Stimulated activated CD4-positive, alpha-beta T cell treated with anti-CD3 and anti-CD28 coated beads, Interleukin-4, amount 100 ng/mL, for 4 hours (primary cell): ENCODE data around the gene PLXNA4.

Source experiments
- DNase-seq, 2 experiments: peaks; one replicate each; pipeline ENCODE4 v3.0.0-alpha.2; 2020

PLXNA4 gene

DNA sequence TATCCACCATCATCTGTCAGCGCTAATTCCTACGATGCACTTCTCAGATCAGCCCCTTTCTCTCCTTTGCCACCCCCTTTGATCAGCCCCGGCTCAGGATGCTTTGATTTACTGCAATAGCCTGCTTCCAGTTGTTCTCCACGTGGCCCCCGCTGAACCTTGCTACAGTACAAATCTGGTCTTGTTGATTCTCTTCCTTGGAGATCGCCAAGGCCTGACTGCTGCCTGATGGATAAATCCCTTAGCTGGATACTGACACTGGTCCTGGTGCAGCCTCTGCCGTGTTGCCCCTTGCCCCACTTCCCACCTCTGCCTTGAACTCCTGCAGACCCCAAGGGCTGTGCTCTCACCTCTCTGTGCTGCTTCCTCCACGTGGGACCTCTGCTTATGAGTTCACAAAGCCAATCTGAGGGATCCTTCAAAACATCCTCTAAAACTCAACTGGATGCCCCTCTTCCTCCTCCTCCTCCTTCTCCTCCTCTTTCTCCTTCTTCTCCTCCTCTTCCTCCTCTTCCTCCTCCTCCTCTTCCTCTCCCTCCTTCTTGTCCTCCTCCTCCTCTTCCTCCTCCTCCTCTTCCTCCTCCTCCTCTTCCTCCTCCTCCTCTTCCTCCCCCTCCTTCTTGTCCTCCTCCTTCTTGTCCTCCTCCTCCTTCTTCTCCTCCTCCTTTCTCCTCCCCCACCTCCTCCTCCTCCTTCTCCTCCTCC, 15.3 kb downstream of the PLXNA4 start:
- no peak for DNase-seq

DNA sequence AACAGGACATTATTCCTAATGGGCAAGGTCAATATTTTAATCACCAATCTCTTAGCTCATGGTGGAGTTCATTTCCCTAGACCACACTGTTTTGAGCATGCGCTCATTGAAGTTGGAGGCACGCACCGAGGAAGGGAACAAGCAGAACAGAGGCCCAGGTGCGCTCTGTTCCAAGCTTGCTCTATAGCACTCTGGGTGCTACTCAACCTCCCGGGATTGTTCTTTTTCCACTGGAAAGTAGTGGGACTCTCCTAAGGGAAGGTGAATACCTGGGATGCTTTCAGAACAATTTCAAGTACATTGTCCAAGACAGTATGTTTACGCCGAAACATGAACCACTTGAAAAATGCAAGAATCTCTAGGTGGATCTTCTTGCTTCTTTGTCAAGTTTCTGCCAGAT, 16.2 kb downstream of the PLXNA4 start:
- no peak for DNase-seq

DNA sequence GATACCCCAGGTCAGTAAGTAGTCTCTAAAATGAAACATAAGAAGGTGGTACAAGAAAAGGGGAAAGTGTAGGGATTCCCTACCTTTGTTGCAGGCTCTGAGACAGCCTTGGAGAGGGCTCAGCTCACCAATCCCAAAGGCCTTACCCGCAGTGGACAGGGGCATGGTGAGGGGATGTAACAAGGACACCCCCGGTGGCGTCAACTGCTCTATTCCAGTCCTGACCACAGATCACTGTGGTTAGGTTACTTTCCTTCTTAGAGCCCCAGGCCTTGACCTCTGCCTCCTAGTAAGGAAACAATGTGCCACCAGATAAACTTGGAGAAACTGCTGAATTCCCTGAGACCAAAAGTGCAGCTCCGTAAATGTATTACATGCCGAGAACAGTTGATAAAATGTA, 17.5 kb downstream of the PLXNA4 start:
- DNase-seq, result no peak

DNA sequence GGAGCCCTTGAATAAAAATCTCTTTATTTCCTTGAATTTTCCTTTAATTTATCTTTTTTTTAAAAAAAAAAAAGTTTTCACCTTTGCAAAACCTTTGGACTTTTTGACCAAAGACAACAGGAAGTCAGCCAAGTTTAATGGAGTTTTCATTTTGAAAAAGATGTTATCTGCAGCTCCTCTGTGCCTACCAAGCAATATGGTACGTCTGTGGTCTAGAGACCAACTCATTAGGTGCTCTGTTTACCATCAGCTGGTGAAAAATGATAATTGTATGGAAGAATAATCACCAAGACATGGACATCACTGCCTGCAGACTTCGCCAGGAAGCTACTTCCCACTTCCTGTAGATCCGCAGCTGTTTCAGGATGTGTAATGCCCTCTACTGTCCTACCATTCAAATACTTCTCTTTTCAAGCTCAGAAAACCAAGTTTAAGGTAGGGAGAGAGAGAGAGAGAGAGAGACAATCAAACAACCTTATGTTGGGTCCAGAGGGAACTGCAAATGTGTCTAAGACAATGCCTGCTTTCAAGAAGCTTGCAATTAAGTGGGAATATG, 18.7 kb downstream of the PLXNA4 start:
- no peak for DNase-seq

DNA sequence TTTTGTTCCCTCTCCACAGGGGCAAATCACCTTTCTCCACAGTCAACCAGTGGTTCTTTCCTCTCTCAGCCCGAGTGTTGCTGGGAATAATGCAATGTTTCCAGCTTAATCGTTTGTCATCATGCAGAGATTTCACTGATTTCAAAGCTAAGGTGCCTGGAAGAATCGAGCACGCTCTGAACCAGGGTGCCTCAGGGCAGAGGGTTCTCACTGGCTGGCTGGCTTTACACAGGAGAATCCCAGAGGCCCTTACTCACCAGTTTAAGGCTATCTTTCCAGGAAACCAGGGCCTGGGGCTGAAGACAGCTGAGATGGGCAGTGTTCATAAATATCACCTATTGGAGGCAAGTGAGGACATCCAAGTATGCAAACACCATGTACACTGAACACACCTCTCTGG, 21.8 kb downstream of the PLXNA4 start:
- no peak for DNase-seq

DNA sequence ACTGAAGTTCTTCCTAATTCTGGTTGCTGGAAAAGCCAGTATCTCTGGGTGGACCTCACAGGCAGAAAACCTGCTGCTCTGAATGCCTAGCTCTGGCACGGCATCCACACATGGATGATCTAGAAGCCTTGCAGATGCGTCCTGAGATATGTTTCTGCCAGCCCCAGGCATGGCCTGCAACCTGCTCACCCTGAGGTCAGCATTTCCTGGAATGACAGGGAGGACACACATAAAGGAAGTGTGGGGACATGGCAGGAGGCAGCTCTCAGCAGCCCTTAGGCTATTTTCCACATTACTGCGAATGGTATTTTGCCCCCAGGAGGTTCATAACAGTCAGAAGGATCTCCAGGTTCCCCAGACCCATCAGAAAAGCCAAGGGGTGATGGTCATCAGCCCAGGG, 23.2 kb downstream of the PLXNA4 start:
- no peak for DNase-seq

DNA sequence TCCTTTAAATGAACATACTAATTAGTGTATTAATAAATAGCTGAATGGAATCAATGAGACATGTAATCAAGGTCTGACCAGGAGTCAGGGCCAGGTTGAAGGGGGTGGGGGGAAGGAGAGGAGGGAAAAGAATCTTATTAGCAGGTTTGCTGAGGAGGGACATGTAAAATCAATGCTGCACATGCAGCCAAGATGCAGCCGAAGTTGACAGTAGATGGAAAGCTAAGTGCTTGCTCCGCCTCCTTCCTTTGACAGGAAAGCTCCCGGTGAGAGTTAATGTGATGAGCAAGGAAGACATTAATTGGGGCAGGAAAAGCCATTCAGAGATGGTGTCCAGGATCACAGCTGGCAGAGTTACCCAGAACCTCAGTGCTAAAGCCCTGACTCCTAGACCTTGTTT, 24.4 kb downstream of the PLXNA4 start:
- DNase-seq, result no peak

DNA sequence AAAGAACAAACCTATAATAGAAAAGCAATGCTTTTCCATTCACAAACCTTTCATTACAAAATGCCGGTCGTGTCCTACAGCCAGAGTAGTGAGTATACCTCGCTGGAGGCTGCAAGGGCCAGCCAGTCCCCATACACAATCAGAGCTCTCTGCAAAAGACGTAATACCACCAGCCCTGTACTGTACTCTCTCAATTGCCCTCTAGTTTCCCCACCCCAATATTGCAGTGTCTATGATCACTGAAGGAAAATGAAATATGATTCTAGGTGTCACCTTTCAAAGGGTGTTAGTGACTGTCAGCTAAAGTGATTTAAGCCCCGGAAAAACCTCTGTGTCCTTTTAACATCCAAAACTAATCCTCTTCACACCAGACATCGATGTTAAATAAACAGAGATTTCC, 24.8 kb downstream of the PLXNA4 start:
- DNase-seq, result no peak

DNA sequence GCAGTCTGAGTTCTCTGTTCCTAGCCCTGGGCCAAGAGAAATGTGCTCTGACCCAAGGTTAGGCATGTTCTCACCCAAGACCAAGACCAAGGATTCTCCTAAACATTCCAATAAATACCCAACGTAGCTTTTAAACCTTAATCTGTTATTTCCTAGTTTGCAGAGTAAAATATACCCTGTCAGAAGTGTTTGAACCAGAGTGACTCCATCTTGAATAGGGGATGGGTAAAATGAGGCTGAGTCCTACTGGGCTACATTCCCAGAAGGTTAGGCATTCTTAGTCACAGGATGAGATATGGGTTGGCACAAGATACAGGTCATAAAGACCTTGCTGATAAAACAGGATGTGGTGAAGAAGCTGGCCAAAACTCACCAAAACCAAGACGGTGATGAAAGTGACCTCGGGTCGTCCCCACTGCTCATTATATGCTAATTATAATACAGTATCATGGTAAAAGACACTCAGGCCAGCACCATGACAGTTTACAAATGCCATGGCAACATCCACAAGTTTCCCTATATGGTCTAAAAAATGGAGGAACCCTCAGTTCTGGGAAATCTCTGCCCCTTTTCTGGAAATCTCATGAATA, 27.7 kb downstream of the PLXNA4 start:
- no peak for DNase-seq

DNA sequence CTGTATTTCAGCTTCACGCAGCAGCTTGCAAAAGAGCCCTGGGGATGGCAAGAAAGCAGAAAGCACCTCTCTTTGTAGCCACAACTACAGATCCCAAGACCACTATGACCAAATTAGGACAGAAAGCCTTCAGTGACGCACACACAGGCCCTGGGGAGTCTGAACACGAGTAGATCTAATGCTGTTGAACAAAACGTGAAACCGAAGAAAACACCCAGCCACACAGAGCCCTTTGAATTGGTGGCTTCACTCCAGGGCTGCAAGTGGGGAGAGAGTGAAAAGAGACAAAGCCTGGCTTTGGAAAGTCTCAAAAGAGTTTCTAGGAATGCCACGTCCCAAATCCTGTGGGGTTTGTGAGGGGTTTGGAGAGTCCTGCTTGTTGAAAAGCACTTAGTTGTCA, 28.4 kb downstream of the PLXNA4 start:
- DNase-seq, result no peak

DNA sequence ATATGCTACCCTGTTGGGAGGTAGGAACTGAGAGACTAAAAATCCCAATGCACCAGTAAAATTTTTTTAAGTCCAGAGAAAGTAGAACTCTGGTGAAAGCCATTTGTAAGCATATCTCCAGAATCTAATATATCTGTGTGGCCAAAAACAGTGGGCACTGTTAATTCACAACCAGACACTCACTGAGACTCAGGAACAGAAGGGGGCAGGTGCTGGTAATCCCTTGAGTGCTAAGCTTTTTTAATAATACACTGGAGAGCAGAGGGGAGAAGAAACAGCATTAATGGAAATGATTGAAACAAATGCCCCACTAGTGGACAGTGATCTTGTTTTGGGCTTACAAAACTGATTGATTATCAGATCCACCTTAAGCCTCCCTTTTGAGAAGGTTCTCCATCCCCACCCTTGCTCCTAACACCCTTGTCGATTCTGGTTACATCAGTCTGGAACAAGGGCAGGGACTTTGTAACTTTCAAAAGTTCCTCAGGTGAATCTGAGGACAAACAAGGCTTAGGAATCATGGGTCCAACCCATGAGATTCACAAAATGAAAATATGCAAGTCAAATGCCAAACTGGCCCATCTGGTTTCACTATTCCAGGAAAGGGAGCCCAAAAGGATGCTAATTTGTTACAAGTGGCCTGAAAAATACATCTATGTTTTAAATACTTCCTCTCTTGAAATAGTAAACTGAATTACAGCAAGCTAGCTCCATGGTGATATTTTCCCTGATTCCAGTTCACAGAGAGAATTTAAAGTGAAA, 29.7 kb downstream of the PLXNA4 start:
- no peak for DNase-seq

DNA sequence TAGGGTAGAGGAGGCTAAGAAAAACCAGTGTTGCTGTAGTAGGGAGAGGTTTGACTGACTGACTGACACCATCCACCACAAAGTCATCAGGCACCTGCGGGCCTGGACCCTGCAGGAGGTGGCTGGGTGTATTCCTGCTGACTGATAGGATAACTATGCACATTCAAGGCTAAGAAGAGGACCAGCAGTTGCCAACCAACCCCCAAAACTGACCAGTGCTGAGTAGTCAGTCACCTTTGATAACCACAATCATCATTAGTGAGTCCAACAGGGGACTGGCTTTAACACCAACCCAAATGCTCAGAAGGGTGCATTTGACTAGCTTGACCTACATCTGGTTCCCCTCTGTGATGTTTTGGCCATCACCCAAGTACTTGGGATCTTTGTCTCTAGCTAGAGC, 30.5 kb downstream of the PLXNA4 start:
- DNase-seq, result no peak

DNA sequence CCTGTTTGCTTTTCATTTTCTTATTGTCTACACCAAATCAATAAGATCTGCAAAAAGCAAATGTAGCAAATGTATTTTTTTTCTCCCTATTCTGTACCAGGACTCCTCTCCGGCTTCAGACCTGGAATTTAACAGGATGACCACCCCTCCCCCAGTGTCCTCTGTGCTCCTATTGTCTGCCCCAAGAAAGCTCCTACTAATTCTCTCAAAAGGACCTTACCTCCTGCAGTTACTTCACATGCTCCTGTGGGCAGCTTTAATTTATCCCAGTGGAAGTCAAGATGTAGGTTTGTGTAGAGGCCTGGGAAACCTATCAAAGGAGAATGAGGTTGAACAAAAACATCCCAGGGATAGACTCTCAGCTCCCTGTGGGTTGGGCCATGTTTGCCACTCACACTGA, 31.3 kb downstream of the PLXNA4 start:
- DNase-seq, result no peak

DNA sequence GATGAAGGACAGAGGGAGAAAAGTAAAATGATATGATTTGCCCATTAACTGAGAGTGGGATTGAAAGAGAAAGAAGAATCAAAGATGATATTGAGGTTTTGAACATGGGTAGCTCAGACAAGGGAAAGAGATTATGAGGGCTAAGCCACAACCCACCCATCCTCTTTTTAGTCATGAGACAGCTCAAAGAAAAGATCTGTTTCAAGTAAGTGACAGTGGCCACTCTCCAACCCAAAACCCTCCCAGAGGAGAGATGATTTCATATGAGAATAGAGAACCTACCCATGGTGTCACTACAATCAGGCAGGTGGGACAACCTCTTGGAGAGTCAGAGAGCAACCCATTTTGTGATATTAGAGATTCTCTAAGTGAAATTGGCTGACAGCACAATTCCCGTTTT, 32.2 kb downstream of the PLXNA4 start:
- DNase-seq, result no peak

DNA sequence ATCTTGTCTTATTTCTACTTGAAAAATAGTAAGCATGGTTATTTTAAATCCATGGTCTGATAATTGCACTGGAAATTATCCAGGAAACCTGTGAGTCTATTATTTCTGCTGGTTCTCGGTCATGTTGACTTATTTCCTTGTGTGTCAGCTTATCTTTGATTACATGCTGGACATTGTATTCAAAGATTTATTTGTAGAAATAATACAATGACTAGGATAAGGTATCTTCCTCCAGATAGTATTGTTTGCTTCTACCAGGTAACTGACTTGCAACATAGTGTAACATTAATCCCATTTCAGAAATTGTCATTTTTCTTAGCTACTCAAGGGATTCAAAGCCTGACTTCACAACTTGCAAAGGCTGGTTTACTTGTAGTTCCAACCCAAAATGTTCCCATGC, 33.4 kb downstream of the PLXNA4 start:
- no peak for DNase-seq

DNA sequence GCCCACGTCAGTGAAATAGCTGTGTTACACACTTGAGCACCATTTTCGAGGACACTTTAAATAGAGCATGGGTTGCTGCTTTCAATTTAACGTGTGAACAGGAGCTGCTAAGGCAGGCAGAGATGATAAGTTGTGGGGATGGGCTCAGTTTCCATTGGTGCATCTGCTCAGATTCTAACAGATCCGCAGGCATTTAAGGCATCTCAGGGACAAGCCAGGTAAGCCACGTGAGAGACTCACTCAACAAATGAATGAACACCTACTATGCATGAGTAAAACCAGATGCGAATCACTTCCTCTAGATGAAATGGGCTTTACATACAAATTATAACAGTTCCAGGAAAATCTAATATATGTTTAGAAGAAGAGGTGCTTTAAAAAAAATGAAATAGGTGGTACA, 34.6 kb downstream of the PLXNA4 start:
- DNase-seq, result no peak

DNA sequence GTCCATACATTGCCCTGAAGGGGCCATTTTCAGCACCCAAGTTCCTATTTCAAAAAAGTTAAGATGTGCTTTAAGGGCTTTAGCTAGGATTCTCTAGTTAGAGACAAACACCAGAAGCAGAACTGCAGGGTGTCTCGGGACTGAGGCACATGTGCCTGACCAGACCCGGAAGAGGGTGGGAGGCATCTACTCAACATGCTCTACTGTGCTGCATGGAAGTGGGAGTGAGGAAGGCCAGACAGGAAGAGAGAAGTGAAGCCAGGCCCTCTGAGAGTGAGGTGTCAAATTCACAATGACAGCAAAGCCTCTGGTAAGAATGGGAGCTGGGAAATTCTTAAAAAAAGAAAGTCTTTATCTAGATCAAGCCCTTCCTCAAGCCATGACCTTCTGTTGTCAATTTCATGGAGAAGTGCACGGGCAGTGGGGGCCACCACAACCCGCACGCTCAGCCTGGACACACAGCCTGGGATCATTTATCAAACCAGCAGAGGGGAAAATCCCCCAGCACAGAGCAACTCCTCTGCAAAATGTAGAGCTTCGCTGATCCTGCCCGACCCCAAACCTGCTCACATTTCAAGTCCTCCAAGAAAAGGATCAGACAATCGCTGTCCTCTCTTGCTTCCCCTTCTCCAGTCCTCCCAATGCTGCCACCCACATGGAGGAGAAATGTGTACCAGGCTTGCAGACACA, 38.7 kb downstream of the PLXNA4 start:
- DNase-seq, result no peak

DNA sequence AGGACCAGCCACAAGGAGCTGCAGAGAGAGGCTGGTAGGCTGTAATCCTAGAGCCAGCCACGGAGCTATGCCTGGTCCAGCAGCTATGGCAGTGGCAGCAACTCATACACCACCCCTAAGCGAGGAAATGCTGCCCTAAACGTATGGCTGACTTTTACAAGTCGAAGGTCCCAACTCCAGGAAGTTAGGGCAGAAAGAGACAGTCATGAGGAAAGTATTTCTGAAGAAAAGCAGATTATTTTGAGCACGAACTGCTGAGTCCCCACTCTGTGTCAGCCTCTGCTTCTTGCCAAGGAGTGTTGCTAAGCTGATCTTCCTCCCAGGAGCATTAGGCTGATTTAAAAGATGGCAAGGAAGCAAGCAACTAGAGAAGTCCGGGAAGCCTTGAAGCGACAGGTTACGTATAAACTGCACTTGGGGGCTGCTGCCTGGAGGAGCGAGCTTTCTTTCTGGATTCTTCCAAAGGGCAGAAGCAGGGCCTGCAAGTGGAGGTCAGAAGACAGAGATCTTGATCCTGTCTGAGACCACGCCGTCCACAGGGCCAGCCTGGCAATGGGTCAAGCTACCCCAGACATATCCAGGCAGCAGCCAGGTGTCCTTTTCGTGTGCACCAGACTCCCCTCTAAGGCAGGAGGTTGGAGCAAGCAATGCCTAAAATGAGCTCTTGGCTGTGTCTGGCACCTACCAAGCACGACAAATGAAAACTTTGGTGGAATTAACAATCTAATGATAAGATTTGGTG, 39.4 kb downstream of the PLXNA4 start:
- DNase-seq, result no peak

DNA sequence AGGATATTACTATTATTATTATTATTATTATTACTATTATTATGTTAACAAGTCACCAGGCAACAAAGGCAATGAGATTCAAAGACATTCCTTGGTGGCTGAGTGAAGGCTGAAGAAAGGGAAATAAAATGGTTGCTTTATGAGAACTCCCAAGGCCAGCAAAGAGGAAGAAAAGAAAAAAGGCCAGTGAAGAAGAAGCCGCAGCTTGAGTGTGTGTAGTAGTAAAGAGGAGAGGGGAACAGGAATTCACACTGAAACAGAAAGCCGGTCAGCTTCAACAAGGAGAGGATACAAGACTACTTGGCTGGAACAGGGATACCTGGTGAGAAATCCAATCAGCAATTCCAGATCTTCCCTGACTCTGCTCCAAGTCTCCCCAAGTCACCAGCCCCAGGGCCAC, 42.4 kb downstream of the PLXNA4 start:
- no peak for DNase-seq

DNA sequence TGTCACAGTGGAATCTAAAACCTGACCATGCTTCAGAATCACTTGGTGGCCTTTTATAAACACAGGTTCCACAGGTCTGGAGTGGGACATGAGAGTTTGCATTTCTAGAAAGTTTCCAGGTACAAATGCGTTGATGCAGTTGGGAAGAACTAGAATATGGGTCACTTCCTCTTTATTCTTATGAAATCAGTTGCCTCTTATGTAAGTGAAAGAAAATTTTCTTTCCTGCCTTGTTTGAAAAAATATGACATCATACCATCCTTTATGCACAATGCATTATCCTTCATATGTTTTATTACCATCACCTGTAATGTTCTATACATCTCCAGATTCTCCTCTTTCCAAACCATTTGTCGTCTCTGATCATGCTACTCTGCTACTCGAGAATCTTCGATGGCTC, 44.0 kb downstream of the PLXNA4 start:
- no peak for DNase-seq

DNA sequence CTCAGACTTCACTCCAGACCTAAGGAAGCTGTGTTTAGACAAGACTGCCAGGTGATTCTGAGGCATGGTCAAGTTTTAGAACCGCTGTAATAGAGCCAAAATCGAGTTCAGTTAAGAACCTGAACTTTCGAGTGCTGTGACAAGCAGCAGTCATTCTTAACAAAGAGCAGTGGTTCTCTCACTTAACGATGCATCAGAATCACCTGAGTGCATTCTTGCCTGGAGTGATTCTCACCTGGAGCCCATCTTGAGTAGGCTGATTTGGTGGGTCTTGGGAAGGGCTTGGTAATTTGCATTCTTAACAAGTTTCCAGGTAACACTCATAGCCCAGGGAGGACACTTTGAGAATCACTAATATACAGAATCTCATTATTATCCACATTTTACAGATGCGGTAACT, 44.7 kb downstream of the PLXNA4 start:
- DNase-seq, result no peak

DNA sequence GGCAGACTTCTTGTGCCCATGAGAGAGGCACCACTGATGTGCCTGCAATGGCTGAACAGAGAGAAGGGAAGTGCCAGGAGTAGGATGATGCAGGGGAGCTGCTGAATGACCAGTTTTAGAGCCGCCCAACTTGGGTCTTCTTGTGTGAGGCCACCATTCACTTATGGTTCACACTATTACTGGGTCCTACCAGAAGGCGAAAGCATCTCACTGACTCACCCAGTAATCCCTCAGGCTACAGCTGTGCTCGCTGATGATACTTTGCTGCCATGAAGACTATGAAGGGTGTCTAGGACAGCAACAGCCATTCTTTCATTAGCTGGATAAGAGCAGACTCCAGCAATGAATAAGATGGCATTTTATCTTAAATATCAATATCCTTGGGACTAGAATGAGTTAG, 47.6 kb downstream of the PLXNA4 start:
- DNase-seq, result no peak
